Measurements from ENCODE around the gene ADCK1.
"Not testable (repeated sequence)": the region's sequence is repeated elsewhere in the genome, so short reads cannot be mapped to it uniquely, and the experiment has no call there.

Gene ADCK1

GRCh38 chr14:77906446-77906845, 106.5 kb downstream of the ADCK1 start:
- no peak for DNase-seq

- DNase-seq = no peak
Observed at GRCh38 chr14:77908847-77909246, 108.9 kb downstream of the ADCK1 start.

DNA sequence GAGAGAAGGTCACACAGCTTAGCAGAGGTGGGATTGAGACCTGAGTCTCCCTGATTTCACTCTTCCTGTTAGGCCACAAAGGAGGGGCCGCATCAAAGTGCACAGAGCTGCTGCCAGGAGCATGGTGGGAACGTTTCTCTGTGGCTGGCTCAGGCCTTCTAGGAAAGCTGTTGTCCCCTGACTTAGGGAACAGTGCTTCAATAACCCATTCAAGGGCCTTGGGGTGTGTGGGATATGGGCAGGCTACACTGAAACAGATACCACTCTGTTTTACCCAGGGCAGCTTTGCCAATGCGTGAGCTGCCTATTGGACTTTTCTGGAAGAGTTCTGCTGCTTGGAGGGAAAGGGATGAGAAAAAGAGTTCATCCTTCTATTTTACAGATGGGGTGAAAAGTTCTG, 110.0 kb downstream of the ADCK1 start:
- no peak for DNase-seq

DNA sequence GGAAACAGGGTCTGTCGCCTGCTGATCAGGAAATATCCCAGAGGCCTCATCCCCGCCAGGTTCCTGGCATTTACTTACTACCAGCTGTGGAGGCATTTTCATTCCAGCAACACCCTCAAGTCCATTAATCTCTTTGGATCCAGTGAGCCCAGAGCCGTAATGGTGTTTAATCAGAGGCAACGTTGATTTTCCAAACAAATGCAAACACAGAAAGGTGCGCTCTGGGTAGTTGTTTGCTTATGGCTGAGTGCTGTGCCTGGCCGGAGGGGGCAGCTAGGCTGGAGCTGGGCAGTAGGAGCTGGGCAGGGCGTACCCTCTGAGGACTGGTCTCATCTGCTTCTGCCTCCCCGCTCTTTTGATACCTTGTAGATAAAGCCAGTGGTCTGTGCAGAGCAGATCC, 110.6 kb downstream of the ADCK1 start:
- DNase-seq = no peak

DNA sequence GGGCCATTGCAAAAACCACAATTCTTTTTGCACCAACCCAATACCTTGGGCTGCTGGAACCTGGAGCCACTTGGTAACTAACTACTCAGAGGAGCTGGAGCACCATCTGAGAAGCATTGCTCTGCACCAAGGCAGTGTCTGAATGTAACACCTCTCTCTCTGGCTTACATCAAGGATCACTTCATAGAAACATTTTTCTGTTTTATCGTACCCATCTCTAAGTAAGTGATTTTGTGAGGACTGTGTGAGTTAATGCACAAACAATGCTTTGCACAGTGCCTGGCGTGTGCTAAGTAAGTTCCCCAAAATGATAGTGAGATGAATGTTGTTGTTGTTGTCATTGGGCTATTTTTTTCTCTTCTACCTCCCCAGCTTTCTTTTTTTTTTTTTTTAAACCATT, 111.4 kb downstream of the ADCK1 start:
- DNase-seq = no peak

- no peak for DNase-seq
Observed at GRCh38 chr14:77912754-77913556, 113.0 kb downstream of the ADCK1 start.

GRCh38 chr14:77914073-77914721, 114.3 kb downstream of the ADCK1 start:
- DNase-seq = no peak

- not testable (repeated sequence) for DNase-seq
Observed at GRCh38 chr14:77915390-77915789, 115.5 kb downstream of the ADCK1 start.

DNA sequence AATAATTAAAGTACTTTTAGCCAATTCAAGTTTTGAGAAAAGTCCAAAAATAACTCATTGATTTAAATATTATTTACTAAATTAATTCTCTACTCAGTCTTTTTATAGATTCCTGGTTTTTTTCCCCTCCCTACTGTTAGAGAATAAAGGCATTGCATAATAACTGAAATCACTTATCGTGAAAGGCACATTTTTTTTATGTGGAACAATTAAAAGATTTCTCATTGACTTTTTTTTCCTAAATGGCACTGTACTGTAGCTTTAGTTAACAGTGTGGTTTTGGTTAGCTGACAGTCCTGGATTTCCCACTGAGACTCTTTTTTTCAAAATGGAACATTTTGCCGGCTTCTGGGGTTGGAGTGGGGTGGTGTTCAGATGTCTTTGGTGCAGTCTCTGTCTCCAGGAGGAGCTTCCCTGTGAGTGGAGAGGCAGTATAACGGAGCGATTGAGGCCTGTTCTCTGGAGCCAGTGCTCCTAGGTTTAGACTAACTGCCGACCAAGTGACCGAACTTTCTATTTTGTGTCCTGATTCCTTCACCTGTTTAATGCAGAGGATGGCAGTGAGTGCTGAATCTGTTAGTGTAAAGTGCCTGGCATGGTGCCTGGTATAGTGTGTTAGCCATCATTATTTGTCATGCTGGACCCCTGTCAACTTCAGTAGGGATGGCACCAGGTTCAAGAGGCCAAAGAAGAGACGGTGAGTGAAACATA, 117.7 kb downstream of the ADCK1 start:
- no peak for DNase-seq

GRCh38 chr14:77918448-77918847, 118.5 kb downstream of the ADCK1 start:
- no peak for DNase-seq

DNA sequence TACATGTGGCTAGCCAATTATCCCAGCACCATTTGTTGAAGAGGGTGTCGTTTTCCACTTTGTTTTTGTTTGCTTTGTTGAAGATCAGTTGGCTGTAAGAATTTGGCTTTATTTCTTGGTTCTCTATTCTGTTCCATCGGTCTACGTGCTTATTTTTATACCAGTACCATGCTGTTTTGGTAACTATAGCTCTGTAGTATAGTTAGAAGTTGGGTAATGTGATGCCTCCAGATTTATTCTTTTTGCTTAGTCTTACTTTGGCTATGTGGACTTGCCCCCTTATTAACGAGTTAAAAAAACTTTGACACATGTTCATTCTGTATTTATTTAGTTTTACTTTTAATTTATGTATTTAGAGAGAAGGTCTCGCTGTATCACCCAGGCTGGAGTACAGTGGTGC, 120.4 kb downstream of the ADCK1 start:
- DNase-seq = no peak

GRCh38 chr14:77921818-77922217, 121.9 kb downstream of the ADCK1 start:
- DNase-seq = no peak

DNA sequence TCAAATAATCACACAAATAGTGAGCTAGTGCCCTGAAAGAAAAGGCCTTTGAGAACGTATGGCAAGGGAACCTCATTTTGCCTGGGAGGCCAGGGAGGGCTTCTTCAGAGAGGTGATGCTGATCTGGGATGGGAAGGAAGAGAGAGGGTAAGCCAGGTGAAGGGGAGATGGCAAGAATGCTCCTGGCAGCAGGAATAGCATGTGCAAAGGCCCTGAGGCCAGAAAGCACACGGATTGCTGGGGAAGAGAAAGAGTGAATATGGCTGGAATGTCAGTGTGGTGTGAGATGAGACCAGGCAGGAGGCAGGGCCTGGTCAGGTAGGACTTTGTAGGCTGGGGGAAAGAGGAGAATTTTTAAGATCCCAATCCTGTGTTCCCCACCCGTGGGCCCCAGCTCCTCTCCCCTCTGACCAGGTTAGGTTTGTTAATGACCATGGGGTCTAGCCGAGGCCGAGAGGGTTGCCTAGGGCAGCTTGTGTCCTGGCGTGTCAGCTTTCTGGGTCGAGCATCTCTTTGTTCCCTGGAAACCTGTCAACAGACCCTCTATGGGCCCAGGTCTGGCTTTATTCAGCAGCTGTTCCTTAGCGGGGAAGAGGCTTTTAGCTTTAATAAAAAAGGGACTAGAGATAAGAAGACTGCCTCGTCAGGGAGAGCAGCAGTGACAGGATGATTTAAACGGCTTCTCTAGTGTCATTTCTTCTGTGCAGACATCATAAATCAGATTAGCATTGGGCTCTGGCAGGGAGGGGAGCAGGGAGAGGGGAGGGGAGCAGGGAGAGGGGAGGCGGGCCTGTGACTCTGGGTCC, 123.4 kb downstream of the ADCK1 start:
- DNase-seq = no peak

DNA sequence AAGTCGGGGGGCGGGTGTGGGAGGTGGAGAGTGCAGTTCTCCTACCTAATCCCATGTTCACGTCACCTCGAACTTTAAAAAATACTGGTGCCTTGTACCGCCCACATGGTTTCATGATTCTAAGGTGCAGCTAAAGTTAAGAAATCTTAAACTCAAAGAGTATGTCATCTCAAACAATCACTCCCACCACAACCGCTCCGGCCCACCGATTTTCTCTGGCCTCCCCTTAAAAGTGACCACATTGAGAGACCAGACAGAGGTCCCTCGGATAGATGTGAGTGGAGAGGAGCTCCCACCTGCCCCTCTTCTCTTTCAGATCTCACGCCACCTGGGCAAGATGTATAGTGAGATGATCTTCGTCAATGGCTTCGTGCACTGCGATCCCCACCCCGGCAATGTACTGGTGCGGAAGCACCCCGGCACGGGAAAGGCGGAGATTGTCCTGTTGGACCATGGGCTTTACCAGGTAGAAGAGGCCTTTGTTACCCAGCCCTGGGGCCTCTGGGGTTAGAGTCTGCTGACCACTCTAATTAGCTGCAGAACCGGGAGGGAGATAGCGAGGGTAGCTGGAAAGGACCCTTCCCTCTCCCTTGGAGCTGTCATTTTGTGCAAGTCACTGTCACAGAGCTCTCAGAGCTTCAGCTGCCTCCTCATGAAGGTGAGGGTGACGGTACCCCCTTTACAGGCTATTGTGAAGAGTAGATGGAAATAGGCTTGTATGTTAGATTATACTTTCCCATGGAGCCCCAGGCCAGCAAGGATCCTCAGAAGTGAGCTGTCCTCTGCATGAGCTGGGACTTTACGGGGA, 124.4 kb downstream of the ADCK1 start:
- no peak for DNase-seq

DNA sequence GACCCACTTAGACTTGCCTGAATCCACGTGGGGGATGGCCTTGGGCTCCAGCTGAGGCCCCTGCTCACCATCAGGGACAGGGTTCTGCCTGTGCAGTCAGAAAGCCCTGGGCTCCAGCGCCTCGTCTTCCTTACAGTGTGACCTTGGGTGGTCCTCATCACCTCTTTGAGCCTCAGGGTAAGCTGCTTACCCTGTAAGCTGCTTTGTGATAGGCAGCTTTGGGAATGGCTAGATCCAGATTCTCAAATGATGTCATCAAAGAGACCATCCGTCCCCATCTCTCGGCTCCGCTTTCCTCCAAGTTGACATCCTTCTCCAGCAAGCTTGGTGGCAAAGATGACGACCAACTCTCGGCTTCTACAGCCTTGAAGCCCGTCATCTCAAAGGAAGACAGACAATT, 127.0 kb downstream of the ADCK1 start:
- no peak for DNase-seq

- DNase-seq = no peak
Observed at GRCh38 chr14:77931441-77931840, 131.5 kb downstream of the ADCK1 start.

DNA sequence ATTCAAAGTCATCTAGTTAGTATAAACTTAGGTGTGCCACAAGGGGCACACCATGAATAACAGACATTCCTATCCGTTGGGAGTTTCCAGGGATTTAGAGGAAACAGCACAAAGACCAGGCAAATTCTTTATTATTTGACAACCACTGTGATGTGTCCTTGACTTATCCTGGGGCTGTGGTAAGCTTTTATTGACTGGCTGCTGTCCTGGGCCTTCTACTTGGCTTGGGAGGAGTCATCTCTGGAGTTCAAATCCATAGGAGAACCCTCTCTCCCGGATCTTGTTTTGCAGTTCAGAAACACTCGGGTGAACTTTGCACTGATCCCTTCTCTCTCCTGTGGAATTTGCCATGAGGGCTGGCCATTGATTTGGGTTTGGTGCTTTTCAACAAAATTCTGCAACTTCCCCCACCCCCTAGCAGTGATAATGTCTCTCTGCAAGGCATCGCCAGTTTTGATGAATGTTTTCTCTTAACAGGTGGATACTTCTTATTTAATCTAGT, 136.3 kb downstream of the ADCK1 start:
- no peak for DNase-seq

DNA sequence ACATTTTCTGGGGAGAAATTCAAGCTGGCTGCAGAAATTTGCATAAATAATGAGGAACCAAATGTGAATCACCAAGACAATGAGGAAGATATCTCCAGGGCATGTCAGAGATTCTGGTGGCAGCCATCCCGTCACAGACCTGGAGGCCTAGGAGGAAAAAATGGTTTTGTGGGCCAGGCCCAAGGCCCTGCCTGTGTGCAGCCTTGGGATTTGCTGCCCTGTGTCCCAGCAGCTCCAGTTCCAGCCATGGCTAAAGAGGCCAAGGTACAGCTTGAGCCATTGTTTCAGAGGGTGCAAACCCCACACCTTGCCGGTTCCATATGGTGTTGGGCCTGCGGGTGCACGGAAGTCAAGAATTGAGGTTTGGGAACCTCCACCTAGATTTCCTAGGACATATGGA, 147.5 kb downstream of the ADCK1 start:
- DNase-seq = no peak

- DNase-seq = no peak
Observed at GRCh38 chr14:77950371-77951063, 150.6 kb downstream of the ADCK1 start.

- no peak for DNase-seq
Observed at GRCh38 chr14:77955816-77956484, 156.0 kb downstream of the ADCK1 start.

- DNase-seq = not testable (repeated sequence)
Observed at GRCh38 chr14:77959686-77960085, 159.8 kb downstream of the ADCK1 start.

All from activated CD4-positive, alpha-beta T cell treated with anti-CD3 and anti-CD28 coated beads, Interleukin-2, Interleukin-6, amounts not matched to agents 100 ng/mL and 50 ng/mL, durations not matched to agents 16 hours and 8 hours (primary cell).